Measurements from ENCODE around the gene AVPR1B.

AVPR1B gene

DNA sequence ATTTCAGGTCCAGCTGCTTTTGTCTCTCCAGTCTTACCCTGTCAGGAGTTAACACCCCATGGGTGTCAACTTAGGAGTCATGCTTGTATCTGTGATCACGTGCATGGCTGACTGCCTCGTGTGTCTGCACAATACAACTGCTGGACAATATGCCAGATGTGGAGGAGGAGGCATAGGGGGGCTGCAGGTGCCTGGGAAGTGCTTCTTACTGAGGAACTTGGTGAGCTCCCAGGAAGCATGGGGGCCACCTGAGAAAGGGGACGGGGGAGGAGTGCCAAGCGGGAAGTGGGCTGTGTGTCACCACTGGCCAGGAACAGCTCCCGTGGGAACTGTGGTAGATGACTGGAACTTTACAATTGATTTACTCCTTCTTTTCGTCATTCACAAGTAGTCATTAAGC lies 54.7 kb downstream of the AVPR1B start:
- no peak overlapping the region for H3K27ac ChIP-seq (ENCODE audit: low read depth, low read length)
- WGBS, result 97% methylated on average over 6 of the region's 6 CpGs
- no peak overlapping the region for H3K4me3 ChIP-seq (ENCODE audit: low read length)
- H3K4me1 ChIP-seq (ENCODE audit: insufficient read depth, low read length), result no peaks in the 10 kb centered on the region
- no peak overlapping the region for H3K9ac ChIP-seq (ENCODE audit: low read depth, low read length)
- no peaks in the 10 kb centered on the region for H3K27me3 ChIP-seq (ENCODE audit: insufficient read depth, low read length)
- peaks cover 6% of the 10 kb centered on the region; the same call in 1 of the 2 replicates for H3K9me3 ChIP-seq (ENCODE audit: insufficient read depth, low read depth, low read length)
- H3K36me3 ChIP-seq (ENCODE audit: insufficient read depth, low read length), result no peaks in the 10 kb centered on the region

DNA sequence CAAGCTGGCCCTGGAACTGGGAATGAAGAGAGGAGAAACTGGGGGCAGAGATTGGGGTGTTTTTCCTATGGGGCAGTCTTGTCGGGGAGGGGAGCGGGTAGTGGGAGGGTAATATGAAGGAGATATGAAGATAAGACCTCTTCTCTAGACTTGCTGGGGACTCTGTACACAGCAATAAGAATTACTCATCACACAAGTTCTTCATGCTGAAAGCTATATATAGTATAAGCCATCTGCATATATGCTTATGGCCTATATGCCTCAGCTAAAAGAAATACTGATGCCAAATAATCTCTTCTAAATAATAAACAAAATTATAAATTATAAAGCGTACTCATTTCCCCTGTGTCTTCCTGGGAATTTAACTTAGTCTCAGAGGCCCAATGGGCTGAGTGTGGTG lies 56.3 kb downstream of the AVPR1B start:
- peaks cover 6% of the 10 kb centered on the region; the same call in 1 of the 2 replicates for H3K9me3 ChIP-seq (ENCODE audit: insufficient read depth, low read depth, low read length)

More for the DNA sequence above, 56.3 kb downstream of the AVPR1B start:
- no peak overlapping the region for H3K27ac ChIP-seq (ENCODE audit: low read depth, low read length)
- H3K4me3 ChIP-seq (ENCODE audit: low read length), result no peak overlapping the region
- H3K9ac ChIP-seq (ENCODE audit: low read depth, low read length), result no peak overlapping the region
- H3K36me3 ChIP-seq (ENCODE audit: insufficient read depth, low read length), result no peaks in the 10 kb centered on the region
- H3K27me3 ChIP-seq (ENCODE audit: insufficient read depth, low read length), result no peaks in the 10 kb centered on the region
- no peaks in the 10 kb centered on the region for H3K4me1 ChIP-seq (ENCODE audit: insufficient read depth, low read length)
- 79% methylated on average over 2 of the region's 3 CpGs for WGBS
